Renal cortical epithelial cell (primary cell): ENCODE data around the gene DIAPH1. TPM values are rescaled to one million over a fixed set of nuclear protein-coding genes. Genes with fewer than 3 reads are reported as not detected.
"Not testable (repeated sequence)": the region's sequence is repeated elsewhere in the genome, so short reads cannot be mapped to it uniquely, and the experiment has no call there.

Source experiments
- DNase-seq: peaks from one replicate; pipeline ENCODE4 v3.0.0-alpha.2; 2011; ENCODE audit warnings: low read depth
- total RNA-seq: library from RNA; depleted of rRNA; stranded (reverse); fragments of >200 nt; gene quantifications from 2 replicates; pipeline ENCODE4 v1.2.3, GENCODE V29; 2014

The DIAPH1 gene
- total RNA-seq, 1 donor from 2014 or later: 113 TPM

DNA sequence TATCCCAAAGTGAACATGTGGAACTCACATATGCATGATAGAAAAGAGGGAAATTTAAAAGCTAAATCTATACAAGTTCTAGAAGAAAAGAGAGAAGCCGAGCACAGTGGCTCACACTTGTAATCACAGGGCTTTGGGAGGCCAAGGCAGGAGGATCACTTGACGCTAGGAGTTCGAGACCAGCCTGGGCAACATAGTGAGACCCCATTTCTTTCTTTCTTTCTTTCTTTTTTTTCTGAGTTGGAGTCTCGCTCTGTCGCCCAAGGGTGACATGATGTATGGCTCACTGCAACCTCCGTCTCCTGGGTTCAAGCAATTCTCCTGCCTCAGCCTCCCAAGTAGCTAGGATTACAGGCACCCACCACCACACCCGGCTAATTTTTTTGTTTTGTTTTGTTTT lies 8.9 kb downstream of the DIAPH1 start:
- not testable (repeated sequence) for DNase-seq

DNA sequence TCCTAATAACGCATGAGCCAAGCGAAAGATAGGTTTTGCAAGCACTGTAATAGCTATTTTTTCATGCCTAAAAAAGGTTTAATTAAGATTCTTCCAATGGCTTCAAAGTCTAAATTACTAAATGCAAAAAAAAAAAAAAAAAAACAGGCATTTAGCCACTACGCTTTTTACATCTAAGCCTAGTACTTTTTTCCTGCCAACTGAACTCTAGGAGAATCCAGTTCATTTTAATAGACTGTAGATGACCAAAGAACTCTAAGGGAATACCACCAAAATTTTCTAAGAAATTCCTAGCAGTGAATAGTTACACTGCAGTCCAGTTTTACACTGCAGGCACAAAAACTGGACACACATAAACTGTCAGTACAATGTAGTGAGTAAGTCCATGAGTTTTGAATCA lies 9.8 kb downstream of the DIAPH1 start:
- DNase-seq: no peak

DNA sequence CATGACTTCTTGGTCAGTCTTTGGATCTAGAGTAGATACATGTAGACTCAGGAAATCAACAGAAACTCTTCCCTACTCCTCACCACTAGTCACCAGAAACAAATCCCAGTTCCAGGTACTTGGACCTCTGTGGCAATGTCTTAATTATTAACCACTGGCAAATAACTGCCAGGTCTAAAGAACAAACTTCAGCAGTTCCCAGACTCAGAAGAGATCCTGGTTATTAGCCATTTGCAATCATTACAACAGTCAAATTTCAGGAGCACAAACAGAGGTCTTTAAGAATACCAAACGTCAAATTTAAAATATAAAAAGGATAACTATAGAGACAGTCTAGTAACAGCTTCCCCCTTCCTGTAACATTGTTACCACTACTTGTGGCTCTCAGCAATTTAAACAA lies 10.2 kb downstream of the DIAPH1 start:
- DNase-seq: peak; percentile 94

DNA sequence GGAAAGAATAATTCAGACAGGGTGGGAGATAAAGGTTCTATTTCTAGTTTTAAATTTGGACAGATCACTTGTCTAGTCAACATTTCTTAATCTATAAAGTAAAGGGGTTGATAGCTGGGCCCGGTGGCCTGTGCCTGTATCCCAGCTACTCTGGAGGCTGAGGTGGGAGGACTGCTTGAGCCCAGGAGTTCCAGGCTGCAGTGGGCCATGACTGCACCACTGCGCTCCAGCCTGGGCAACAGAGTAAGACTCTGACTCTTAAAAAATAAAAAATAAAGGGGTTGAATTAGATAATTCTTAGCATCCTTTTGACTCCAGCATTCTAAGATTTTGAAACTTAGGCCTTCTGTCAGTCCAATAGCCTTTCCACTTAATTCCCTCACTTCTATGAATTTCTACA lies 10.8 kb downstream of the DIAPH1 start:
- DNase-seq: no peak

DNA sequence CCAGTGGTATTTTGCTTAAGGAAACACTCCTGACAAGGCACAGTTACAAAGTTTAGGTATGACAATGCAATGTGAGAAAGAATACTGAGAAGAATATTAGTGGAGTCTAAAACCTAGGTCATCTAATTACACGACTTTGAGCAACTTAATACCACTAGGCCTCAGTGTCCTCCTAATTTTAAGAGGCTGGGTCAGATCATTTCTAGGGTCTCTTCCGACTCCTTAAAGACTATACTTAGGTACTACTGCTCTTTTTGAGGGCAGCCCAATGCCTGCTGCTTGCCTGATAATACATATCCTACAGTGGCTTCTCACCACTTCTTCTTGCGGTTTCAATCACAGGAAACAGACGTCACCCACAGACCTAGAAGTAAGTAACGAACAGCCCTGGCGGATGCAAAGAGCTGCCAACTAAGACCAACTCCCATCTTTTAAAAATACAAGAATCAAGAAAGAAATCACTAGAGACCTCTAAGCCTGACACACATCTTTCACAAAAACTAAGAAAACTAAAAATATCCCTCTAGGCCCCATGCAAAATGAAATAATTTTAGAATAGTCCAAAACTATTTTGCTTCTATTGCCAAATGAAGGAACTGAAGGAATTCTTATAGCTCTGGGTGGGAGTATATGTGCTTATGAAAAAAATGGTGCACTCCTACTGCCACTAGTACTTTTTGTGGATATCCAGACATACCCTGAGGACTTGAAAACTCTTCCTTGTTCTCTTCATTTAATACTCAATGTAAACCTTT lies 13.1 kb downstream of the DIAPH1 start:
- no peak for DNase-seq

DNA sequence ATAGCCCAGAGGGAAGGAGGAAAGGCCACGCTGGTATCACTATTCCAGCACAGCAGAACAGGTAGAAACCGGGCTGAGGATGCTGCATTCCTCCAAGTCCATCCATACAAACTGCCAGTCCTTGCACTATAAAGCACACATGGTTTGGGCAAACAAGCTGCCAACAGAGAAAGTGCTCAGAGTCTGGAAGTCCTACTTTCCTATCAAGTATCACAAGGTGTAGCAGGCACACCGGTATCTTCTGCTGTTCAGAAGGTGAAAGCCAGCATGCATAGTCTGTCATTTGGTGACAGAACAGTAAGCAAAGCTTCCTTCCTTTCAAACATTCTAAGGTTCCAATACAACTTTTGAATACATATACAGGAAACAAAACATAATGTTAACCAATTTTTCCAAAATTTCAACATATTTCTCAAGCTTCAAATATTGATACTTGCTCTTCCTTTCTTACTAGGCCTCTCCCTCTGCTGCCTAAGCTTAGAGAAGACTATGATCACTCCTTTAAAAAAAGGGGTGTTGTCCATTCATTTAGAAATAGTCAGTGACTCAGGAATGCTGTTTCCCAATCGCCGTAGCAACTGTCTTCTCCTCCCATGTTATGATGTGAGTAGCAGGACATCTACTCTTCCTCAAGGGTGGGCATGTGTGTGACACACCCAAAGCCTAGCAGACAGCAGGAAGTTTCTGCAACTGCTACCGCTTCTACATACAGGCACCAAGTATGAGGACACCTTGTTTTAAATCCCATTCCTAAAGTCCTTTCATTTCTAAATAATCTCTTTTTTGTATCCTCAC lies 14.7 kb downstream of the DIAPH1 start:
- peak; percentile 95 for DNase-seq

DNA sequence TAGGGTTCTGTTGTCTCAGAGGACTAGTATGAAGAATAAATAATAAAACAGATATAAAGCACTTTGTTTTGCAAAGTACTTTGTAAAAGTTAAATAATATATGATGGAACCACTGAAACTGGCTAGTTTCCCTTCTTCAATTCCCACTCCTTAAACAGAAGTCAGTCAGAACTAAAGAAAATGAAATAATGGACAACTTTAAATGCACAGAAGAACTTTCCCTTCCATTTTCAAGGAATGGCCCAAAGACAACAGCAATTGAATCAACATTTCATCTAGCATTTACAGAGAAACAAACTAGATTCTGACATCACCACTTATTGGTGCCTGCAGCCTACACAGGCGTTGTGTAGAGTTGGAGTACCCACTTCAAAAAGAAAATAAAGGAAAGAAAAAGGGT lies 16.2 kb downstream of the DIAPH1 start:
- no peak for DNase-seq

DNA sequence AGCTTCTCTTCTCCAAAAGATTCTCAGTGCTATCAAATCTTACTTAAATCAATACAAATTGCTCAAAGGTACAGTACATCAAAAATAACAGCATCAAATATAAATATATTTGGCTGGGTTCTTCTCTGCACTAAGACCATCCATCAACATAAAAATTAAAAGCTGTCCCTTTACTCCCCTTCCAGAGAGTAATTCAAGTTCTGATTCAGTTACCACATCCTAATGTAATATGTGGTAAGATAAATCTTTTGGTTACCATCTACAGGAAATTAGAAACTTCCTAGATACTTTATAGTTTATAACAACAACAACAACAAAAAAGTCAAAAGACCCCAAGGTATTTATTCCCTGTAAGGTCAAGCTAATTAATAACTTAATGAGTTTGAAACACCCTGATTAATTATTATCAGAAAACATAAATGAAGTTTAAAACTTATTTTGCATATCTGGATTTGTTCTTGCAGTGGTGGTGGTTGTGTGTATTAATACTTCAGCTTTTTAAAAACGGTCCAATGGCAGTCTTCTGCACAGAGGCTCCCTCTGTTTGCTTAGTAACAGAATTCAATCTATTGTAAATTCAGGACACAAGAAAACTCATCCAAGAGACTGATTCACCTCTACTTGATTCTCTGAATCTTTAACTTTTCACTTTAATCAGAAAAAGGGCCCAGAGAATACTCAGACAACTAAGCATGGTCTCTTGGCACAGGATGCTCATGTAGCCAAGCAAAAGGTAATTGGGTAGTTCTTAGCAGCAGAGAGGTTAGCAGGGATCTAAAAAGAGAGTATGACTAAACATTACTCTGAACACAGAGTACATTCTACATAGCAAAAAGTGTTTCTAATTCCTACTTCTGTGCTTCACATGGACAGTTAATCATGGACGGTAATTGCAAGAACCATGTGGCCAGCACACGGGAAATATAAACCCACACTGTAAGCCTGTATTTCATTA lies 20.1 kb downstream of the DIAPH1 start:
- DNase-seq: peak; percentile 77

DNA sequence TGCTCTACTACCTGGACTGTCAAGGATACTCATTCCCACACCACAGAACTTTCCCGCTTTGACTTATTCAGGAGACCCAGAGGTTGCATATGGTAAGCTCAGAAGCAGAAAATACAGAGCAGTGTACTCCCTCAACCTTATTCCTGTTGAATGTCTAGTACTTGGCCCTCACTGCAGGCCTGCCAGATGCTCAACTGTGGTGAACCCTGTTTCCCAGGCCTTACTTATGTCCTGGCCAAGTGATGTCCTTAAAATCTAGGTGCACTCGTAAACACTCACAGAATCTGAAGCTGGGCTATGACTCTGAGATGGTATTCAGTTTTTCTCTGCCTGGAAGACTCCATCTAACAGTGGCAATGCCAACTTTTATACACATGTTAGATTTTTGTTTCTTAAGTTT lies 21.0 kb downstream of the DIAPH1 start:
- DNase-seq: no peak

DNA sequence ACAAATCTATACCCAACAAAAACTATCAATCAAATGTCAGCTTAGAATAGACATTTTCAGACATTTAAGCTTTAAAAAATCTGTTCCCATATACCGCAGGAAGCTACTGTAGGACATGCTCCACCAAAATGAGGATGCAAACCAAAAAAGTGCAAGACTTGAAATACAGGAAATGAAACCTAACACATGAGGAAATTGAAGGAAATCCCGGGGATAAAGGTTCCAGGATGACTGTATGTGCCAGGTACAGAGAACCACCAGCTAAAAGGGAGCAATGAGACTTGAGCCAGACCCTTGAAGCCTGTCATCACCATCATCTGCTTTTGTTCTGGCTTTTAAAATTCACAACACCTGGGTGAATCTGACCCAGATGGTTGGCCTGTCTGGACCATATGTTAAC lies 21.4 kb downstream of the DIAPH1 start:
- no peak for DNase-seq

DNA sequence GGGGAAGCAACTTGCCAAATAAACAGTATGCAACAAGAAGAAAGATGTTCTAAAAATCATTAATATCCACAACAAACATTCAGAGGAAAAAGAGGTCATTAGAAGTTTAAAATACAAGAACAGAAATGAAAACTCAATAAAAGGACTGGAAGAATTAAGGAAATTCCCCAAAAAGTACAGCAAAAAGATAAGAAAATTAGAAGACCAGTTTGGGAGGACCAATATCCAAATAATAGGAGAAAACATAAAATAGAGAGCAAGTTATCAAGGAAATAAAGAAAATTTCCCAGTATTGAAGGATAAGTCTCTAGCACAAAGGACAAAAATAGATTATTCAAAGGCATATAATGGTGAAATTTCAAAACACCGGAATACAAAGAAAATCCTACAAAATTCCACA lies 21.9 kb downstream of the DIAPH1 start:
- no peak for DNase-seq

DNA sequence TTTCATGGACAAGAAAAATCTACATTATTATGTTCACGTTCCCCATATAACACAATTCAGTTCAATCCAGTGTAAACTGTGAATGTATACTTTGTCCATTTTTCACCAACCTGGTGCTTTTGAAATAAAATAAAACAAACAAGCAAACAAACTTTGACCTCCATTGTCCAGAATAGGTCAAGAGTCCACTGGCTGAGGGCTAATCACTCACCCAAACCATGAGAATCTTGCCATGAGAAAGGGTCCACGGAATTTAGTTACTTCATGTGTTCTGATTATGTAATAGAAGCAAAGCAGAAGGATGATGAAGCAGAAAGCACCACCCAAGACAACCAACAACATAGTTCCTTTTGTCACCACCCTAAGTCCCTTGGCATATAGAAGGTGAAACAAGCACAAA lies 28.7 kb downstream of the DIAPH1 start:
- DNase-seq: no peak

DNA sequence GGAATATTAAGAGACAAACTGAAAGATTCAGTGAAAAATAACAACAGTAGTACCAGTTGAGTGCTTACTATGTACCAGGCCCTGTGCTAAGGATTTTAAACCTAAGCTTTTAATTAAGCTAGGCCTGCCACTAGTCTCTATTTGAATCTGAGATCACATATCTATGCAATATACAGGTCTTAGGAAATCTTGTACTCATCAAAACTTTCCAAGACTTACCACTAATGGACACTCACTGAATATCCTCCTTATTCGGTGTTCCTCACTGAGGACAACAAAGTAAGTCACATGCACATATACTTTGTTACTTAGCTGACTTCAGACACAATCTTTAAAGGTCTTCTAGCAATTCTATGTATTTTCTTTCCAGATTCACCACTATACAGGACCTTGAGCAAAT lies 32.6 kb downstream of the DIAPH1 start:
- DNase-seq: no peak

DNA sequence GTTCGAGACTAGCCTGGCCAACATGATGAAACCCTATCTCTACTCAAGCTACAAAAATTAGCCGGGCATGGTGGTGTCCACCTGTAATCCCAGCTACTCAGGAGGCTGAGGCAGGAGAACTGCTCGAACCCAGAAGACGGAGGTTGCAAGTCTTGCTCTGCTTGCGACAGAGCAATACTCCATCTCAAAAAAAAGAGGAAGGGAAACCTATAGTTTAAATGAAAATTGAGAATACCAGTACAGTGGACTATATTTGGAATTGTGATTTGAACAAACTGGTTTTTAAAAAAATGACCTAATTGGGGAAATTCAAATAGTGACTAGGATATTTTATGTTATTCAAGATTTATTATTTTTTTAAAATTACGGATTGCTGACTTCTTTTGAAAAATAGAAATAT lies 33.2 kb downstream of the DIAPH1 start:
- DNase-seq: no peak

DNA sequence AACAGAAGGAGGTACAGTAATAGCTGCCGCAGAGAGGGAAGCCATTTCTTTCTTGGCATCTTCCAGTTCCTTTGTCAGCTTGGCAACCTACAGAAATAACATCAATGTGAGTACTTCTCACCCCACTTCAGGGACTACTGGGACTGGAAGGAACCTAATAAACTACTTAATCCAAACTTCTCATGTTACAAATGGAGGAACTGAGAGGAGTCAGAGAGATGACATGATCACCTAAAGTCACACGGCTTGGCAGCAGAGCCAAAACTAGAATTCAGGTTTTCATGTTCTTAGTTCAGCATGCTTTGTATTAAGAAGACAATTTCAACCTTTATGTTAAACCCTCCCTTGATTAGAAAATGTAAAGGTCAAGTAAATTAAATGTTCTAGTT lies 44.7 kb downstream of the DIAPH1 start:
- DNase-seq: no peak

DNA sequence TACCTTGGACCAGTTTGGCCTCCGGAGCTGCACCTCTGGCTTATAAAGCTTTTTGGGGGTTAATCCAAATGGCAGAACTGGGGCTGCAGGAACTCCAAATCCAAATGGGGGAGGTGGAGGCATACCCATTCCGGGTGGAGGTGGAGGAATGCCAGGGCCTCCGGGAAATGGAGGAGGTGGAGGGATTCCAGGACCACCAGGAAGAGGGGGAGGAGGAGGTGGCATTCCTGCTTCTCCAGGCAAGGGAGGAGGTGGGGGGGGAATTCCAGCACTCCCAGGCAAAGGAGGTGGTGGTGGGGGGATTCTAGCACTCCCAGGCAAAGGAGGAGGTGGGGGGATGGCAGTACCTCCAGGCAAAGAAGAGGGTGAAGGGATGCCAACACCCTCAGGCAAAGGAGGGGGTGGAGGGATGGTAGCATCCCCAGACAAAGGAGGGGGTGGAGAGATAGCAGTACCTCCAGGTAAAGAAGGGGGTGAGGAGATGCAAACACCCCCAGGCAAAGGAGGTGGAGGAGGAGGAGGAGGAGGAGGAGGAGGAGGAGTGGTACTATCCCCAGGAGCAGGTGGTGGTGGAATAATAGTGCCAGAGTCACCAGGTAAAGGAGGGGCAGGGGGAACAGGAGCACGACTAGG lies 45.2 kb downstream of the DIAPH1 start:
- DNase-seq: no peak

DNA sequence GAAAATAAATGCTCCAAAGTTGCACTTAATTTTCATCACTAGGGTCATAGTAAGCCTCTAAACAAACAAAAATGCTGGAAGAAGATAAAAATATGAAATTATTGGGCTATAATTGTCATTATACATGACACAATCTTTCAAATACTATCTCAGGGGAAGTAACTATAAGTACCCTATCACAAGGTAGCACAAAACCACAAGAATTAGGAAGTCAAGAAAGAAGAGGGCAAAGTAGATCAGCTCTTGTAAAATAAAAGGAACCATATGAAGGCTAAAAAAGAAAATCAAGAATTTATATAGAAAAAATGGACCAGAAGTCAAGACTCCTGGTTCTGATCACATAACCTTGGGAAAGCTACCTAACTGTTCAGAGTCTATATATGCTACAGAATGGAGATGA lies 48.1 kb downstream of the DIAPH1 start:
- no peak for DNase-seq

DNA sequence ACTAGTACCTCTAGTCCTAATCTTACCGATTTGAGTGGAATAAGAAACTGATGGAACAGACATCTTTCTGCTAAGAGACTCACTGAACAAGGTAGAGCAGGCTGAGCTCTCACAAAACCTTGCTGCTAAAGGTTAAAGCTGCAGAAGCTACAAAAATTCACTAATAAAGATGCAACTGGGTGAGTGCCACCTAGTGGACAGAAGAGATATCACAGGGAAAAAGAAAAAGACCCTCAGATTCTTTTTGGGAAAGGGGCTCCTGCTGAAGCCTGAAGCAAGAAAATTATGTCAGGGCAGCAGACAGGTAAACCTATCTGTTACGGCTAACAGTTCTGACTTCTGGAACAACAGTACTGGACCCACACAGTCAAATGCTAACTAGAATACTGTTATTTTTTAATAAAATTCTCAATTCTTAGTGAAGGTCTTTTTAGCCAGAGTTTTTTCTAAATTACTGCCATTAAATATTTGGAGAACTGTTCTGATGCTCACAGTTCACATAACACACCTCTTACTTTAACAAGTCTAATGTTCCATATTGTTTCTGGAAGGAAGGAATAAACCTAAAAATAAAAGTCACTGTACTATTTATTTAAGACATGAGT lies 51.2 kb downstream of the DIAPH1 start:
- peak; percentile 19 for DNase-seq

DNA sequence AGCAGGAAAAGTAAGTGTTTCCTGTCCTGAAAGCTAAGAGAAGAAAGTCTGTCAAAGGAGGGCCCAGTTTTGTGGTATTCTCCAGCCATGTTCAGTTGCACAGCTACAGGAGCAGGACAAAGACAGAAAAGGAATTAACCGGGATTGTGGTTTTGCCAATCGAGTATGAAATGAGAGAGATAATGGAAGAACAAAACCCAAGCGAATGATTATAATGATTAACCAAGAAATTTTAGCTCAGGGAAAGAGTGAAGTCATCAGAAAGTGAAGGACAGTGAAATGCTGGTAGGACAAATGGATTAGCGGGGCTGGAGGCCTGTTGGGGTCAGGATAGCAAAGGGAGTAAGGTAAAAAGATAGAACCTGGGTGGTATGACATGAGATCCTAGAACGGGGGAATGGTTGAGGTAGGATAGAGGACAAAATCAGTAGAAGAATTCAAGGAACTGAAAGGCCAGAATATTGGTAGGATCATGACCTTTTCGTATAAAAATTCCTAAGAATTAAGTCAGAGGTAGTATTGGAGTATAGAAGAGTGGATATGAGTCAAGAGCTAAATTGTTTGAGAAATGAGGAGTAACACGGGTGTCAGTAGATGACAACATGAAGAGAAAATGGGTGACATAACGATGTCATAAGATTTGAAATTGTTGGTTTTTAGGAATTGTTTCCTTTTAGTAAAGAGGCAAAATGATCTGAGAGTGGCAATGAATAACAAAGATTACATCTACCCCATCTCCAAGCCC lies 52.8 kb downstream of the DIAPH1 start:
- peak; percentile 57 for DNase-seq

DNA sequence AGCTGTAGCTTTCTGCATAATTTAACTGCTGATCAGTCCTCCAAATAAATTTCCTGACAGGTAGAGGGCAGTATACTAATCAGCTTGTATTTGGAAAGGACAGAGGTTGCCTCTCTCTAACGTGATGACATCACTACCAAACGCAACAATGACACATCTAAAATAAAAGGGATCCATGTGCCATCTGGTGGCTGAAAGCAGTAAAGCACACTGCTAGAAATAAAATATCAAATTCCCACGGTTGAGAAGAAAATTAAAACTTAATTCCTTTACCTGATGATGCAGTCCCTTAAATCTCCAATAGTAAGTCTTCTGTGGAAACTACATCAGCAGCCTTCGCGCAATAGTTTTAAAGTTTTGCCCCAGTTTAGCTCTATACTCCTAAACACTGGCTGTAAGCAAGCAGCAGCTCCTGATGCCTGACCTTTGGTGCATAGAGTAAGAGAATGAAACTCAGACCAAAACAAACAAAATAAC lies 54.5 kb downstream of the DIAPH1 start:
- DNase-seq: peak; percentile 97
